ENCODE data around the gene OPTC.

The OPTC gene

GRCh38 chr1:203461717-203462116, 32.2 kb upstream of the OPTC start:
- TF ChIP-seq ZC3H10 (CRISPR knock-in tag; IDR thresholded peaks at IDR 0.05) (no peak), OSR1 (CRISPR knock-in tag; IDR thresholded peaks at IDR 0.05) (no peak), PPARA (CRISPR knock-in tag; IDR thresholded peaks at IDR 0.05; ENCODE audit: borderline replicate concordance) (no peak), POU6F1 (CRISPR knock-in tag; IDR thresholded peaks at IDR 0.05; ENCODE audit: borderline replicate concordance, low read depth) (no peak), CREB5 (CRISPR knock-in tag; IDR thresholded peaks at IDR 0.05; ENCODE audit: low read depth) (no peak), ISL1 (CRISPR knock-in tag; IDR thresholded peaks at IDR 0.05) (no peak), SNAI2 (CRISPR knock-in tag; IDR thresholded peaks at IDR 0.05) (no peak), GLIS3 (CRISPR knock-in tag; IDR thresholded peaks at IDR 0.05) (no peak), ZNF70 (CRISPR knock-in tag; IDR thresholded peaks at IDR 0.05) (no peak), PATZ1 (CRISPR knock-in tag; IDR thresholded peaks at IDR 0.05; ENCODE audit: borderline replicate concordance) (no peak), ZNF8 (CRISPR knock-in tag; IDR thresholded peaks at IDR 0.05) (no peak), ZFP30 (CRISPR knock-in tag; IDR thresholded peaks at IDR 0.05) (no peak), ARNTL (CRISPR knock-in tag; IDR thresholded peaks at IDR 0.05; ENCODE audit: borderline replicate concordance, low read depth) (no peak), ZNF565 (CRISPR knock-in tag; conservative IDR thresholded peaks at IDR 0.05; ENCODE audit: low read depth) (no peak), TSHZ2 (CRISPR knock-in tag; IDR thresholded peaks at IDR 0.05) (no peak), BACH2 (CRISPR knock-in tag; IDR thresholded peaks at IDR 0.05; ENCODE audit: borderline replicate concordance) (no peak), CSDC2 (CRISPR knock-in tag; IDR thresholded peaks at IDR 0.05) (no peak), ESRRG (CRISPR knock-in tag; IDR thresholded peaks at IDR 0.05) (no peak), TCF4 (CRISPR knock-in tag; IDR thresholded peaks at IDR 0.05; ENCODE audit: borderline replicate concordance) (no peak), ZFP3 (CRISPR knock-in tag; IDR thresholded peaks at IDR 0.05) (no peak)
- ATAC-seq = no peak

DNA sequence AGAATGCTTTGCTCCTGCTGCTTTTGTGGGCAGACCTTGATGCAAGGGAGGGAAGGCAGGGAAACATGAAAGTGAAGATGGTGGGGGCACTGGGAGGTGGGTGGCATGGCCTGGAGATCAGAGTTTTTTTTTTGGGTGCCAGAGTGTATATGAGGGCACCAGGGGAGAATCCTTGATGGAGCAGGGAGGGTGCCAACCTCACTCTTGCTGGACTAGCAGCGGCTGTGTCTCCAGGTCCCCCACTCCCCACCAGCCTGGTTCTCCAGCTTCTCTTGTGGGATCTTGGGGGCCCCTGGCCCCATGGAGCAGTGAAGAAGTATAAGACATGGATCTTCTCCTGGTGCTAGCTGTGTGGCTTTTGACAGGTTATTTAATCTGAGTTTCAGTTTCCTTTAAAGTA, 31.8 kb upstream of the OPTC start:
- ATAC-seq = no peak
- TF ChIP-seq OSR1 (CRISPR knock-in tag; IDR thresholded peaks at IDR 0.05) (no peak), ZNF565 (CRISPR knock-in tag; conservative IDR thresholded peaks at IDR 0.05; ENCODE audit: low read depth) (no peak), GLIS3 (CRISPR knock-in tag; IDR thresholded peaks at IDR 0.05) (no peak), ESRRG (CRISPR knock-in tag; IDR thresholded peaks at IDR 0.05) (no peak), BACH2 (CRISPR knock-in tag; IDR thresholded peaks at IDR 0.05; ENCODE audit: borderline replicate concordance) (no peak), PPARA (CRISPR knock-in tag; IDR thresholded peaks at IDR 0.05; ENCODE audit: borderline replicate concordance) (no peak), ZFP30 (CRISPR knock-in tag; IDR thresholded peaks at IDR 0.05) (no peak), ARNTL (CRISPR knock-in tag; IDR thresholded peaks at IDR 0.05; ENCODE audit: borderline replicate concordance, low read depth) (no peak), TCF4 (CRISPR knock-in tag; IDR thresholded peaks at IDR 0.05; ENCODE audit: borderline replicate concordance) (no peak), ZFP3 (CRISPR knock-in tag; IDR thresholded peaks at IDR 0.05) (no peak), RARB (CRISPR knock-in tag; IDR thresholded peaks at IDR 0.05) (no peak), ZNF8 (CRISPR knock-in tag; IDR thresholded peaks at IDR 0.05) (no peak), ISL1 (CRISPR knock-in tag; IDR thresholded peaks at IDR 0.05) (no peak), TSHZ2 (CRISPR knock-in tag; IDR thresholded peaks at IDR 0.05) (no peak), ZNF70 (CRISPR knock-in tag; IDR thresholded peaks at IDR 0.05) (no peak), POU6F1 (CRISPR knock-in tag; IDR thresholded peaks at IDR 0.05; ENCODE audit: borderline replicate concordance, low read depth) (no peak), CREB5 (CRISPR knock-in tag; IDR thresholded peaks at IDR 0.05; ENCODE audit: low read depth) (no peak)
- TF ChIP-seq, protein P1, sequence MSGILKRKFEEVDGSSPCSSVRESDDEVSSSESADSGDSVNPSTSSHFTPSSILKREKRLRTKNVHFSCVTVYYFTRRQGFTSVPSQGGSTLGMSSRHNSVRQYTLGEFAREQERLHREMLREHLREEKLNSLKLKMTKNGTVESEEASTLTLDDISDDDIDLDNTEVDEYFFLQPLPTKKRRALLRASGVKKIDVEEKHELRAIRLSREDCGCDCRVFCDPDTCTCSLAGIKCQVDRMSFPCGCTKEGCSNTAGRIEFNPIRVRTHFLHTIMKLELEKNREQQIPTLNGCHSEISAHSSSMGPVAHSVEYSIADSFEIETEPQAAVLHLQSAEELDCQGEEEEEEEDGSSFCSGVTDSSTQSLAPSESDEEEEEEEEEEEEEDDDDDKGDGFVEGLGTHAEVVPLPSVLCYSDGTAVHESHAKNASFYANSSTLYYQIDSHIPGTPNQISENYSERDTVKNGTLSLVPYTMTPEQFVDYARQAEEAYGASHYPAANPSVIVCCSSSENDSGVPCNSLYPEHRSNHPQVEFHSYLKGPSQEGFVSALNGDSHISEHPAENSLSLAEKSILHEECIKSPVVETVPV (CRISPR knock-in tag; IDR thresholded peaks at IDR 0.05) = no peak

Data from SK-N-SH treated with all-trans-retinoic acid at 6 μM for 48 hours (cell line).